HG03565 (cell line): ENCODE measurements around the gene IZUMO1.
"Not testable (repeated sequence)": the region's sequence is repeated elsewhere in the genome, so short reads cannot be mapped to it uniquely, and the experiment has no call there.

Experiments used
- ATAC-seq: cut with Tn5 transposase; IDR thresholded peaks from one replicate; pipeline ENCODE4 v1.9.1; 2021; ENCODE audit warnings: mild to moderate bottlenecking, moderate library complexity; ENCODE audit not compliant: unreplicated experiment

IZUMO1 gene

GRCh38 chr19:48714759-48715675 is 31.7 kb downstream of the IZUMO1 start:
- no peak for ATAC-seq

GRCh38 chr19:48713864-48714755 is 32.6 kb downstream of the IZUMO1 start:
- ATAC-seq, result peak; percentile 83

- ATAC-seq, result no peak
These were observed 33.5 kb downstream of the IZUMO1 start for GRCh38 chr19:48713041-48713863.

GRCh38 chr19:48711106-48711662 is 35.5 kb downstream of the IZUMO1 start:
- no peak for ATAC-seq

- ATAC-seq, result no peak
These were observed 38.2 kb downstream of the IZUMO1 start for GRCh38 chr19:48708471-48708870.

GRCh38 chr19:48705431-48705830 is 41.3 kb downstream of the IZUMO1 start:
- ATAC-seq, result no peak

GRCh38 chr19:48703316-48703715 is 43.4 kb downstream of the IZUMO1 start:
- ATAC-seq, result no peak

GRCh38 chr19:48702701-48703100 is 44.0 kb downstream of the IZUMO1 start:
- ATAC-seq, result no peak

GRCh38 chr19:48698046-48698445 is 48.7 kb downstream of the IZUMO1 start:
- ATAC-seq, result no peak

GRCh38 chr19:48696353-48697010 is 50.2 kb downstream of the IZUMO1 start:
- ATAC-seq, result no peak

GRCh38 chr19:48695743-48696352 is 50.9 kb downstream of the IZUMO1 start, which contains the start of gene FUT2:
FUT2 (plus strand) TSS chr19:48695971; CDS start chr19:48702957, 6,986 bp downstream.
- no peak for ATAC-seq

- not testable (repeated sequence) for ATAC-seq
These were observed 53.1 kb downstream of the IZUMO1 start for GRCh38 chr19:48693629-48694028.
